Fibroblast of skin of back (primary cell): ENCODE data around the gene IFT22.
"Not testable (repeated sequence)": the region's sequence is repeated elsewhere in the genome, so short reads cannot be mapped to it uniquely, and the experiment has no call there.

ENCODE experiments used
- DNase-seq: peaks from one replicate; pipeline ENCODE4 v3.0.0-alpha.2; 2013

Gene IFT22

GRCh38 chr7:101277155-101277554 is 44.5 kb downstream of the IFT22 start:
- no peak for DNase-seq

- no peak for DNase-seq
These were observed 48.4 kb downstream of the IFT22 start for GRCh38 chr7:101273206-101273605.

GRCh38 chr7:101271021-101271420 is 50.6 kb downstream of the IFT22 start:
- DNase-seq, result no peak

- DNase-seq, result no peak
These were observed 51.9 kb downstream of the IFT22 start for GRCh38 chr7:101269664-101270063.

- DNase-seq, result no peak
These were observed 55.7 kb downstream of the IFT22 start for GRCh38 chr7:101265622-101266516.

- DNase-seq, result not testable (repeated sequence)
These were observed 57.4 kb downstream of the IFT22 start for GRCh38 chr7:101264102-101264706.
